NCI-H2227 (cell line): Measurements from ENCODE around the gene TMEM248.
"Not testable (repeated sequence)": the region's sequence is repeated elsewhere in the genome, so short reads cannot be mapped to it uniquely, and the experiment has no call there.

Source experiments
- DNase-seq: peaks from one replicate; lab custom pipeline; 2025; ENCODE audit not compliant: unreplicated experiment; lab: John Stamatoyannopoulos, UW

The TMEM248 gene

DNA sequence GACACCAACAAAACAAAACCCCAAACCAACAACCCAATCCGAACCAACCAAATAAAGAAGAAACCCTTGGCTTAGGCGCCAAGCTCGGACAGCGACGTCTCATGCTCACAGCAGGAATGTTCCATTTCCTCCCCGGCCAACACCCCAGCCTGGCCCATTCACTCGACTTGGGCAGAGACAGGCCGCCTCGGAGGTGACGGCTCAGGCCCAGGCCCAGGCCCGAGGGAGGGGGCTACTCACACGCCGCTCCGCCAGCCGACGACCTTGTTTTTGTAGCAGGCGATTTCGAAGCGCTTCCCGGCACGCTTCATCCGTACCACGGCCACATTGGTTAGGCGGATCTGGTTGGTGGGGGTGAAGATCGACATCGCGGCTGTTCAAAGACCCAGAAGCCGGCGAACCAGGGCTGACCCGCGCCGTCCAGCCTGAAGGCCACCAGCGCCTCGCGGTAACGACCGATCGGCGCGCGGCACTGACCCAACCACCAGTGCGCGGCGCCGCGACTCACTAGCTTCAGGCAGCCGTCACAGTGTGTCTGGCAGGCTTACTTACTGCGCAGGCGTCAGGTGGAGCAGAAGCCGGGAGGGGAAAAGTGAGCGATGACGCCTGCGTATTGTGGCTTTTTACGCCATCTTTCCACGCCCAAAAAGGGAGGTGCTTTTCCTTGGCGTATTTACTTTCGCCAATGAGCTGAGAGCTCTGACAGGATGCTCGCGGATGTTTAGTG, 74.2 kb downstream of the TMEM248 start, which contains the start of gene SBDS:
TSS of gene SBDS (minus strand) at position 537 of the 727 bp plus-strand sequence. CDS start at position 368, 169 bp downstream.
- peak; percentile 99 for DNase-seq

DNA sequence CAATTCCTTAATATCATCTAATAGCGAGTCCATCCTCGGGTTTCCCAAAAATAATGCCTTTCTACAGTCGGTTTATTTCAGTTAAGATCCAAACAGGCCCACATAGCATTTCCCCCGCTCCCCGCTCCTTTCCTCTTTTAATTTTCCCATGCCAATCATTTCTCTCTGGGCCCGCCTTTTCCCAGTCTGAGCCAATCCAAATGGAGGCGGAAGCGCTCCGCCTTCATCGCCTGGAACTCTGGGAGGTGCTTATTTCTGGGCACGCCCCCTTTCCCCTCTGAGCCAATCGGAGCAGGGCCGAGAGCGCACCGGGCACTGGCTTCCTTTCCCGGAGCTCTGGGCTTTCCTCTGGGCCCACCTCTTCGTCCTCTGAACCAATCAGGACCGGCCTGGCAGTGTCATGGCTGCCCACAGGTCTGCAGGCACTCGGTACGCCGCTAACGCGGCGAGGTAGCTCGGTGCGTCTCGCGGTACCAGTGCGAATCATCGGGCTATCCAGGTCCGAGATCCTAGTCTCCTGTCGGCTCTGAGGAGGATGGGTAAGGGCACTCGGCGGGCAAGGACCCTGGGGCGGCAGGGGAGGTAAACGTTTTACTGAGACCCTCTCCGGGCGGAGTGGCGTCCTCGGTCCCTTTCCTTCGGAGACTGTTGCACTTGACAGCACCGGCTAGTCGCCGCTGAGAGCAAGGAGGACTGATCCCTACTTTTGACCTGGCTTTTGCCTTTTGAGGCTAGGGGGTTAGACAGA, 75.6 kb downstream of the TMEM248 start, which contains the start of gene TYW1:
TSS of gene TYW1 (plus strand) at position 390 of the 748 bp plus-strand sequence. CDS start at position 536, 146 bp downstream.
- DNase-seq: peak; percentile 99

DNA sequence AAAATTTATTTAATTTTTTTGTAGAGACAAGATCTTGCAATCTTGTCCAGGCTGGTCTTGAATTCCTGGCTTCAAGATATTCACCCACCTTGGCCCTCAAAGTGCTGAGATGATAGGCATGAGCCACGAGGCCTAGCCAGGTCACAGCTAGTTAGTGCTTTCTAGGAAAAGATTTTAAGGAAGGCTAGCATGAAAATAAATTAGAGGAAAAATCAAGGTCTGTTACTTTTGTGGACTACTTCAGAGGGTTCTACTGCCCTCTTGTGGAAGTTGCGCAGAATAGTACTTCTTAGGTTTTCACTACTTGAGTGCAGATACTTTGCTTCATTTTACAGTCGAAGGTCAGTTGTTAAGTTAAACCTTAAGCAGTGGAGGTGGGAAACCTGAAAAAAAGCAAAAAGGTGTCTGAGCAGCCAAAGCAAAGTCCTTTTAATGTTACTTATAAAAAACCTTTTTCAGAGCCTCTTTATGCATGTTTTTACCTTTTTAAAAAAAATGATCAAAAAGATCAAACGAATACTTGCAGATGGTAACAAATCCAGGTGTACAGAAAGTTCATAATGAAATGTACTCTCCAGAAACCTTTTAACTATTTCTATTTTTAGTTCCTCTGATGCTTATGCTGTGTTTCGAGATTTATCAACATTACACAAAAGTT, 79.7 kb downstream of the TMEM248 start:
- peak; percentile 19 for DNase-seq

DNA sequence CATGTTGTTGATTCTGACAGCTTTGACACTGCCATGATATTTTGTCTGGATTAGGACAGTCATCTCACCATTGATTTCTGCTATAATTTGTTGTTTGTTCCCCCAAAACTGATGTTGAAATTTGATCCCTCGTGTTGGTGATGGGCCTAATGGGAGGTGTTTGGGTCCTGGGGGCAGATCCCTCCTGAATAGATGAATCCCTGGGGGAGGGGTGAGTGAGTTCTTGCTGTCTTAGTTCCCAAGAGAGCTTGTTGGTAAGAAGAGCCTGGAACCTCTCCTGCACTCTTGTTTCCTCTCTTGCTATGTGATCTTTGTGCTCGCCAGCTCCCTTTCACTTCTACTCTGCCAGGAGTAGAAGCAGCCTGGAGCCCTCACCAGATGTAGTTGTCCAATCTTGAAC, 83.1 kb downstream of the TMEM248 start:
- DNase-seq: not testable (repeated sequence)

DNA sequence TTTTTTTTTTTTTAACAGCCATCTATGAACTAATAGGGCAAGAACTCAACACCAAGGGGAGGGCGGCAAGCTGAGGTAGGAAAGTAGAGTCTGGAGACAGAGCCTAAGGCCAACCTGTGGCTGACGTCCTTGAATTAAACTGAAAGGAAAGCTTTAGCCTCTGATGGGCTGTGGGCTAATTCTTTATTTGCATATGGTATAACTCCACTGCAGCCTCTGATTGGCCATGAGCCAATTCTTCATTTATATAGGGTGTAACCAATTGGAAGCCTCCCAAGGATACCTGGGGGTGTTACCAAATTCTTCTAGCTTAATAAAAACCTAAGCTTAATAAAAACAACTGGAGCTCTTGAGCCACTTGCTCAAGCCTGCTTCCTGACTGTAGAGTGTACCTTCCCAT, 85.9 kb downstream of the TMEM248 start:
- DNase-seq: no peak
